Measurements from ENCODE around the gene ADAM12. TPM values are rescaled to one million over a fixed set of nuclear protein-coding genes. Genes with fewer than 3 reads are reported as not detected.

Gene ADAM12
- total RNA-seq, 1 experiment from 2014 or later, result not detected

DNA sequence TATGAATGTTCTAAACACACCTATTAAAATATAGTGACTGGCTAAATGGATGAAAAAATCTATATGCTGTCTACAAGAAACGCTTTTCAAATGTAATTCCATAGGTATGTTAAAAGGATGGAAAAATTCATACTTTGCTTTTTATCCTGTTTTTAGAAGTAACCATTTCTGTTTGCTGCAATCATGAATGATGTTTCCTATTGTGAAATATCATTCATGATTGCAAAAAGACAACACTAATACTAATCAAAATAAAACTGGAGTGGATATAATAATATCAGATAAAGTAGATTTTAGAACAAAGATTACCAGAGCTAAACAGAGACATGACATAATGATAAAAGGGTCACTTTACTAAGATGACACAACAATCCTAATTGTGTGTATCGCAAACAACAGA is 353.7 kb downstream of the ADAM12 start:
- Histone ChIP-seq H2AFZ (ENCODE audit: low read depth, low read length, poor library complexity, severe bottlenecking) (no peak overlapping the region), H3K9me2 (ENCODE audit: insufficient read depth) (no peaks in the 10 kb centered on the region), H3K9me3 (ENCODE audit: control insufficient read depth in 1 of 2, insufficient read depth in 1 of 2, low read depth in 1 of 2, low read length in 2 of 2) (peaks cover 8 to 11% of the 10 kb centered on the region in 2 experiments; a peak in 1 of 4 replicates), H3K4me2 (ENCODE audit: low read length) (no peak overlapping the region), H3K36me3 (ENCODE audit: control insufficient read depth in 1 of 2, insufficient read depth in 2 of 2, low read length in 2 of 2) (no peaks in the 10 kb centered on the region), H4K20me1 (ENCODE audit: insufficient read depth) (no peaks in the 10 kb centered on the region), H3K9ac (ENCODE audit: low read length) (no peak overlapping the region), H3K27me3 (ENCODE audit: insufficient read depth, low read length) (peaks cover 15% of the 10 kb centered on the region; the same call in 1 of the 2 replicates), H3K4me3 (replicated peaks in 1 of 2; ENCODE audit: low read depth in 1 of 2, low read length in 2 of 2) (no peak overlapping the region), H3K79me2 (ENCODE audit: insufficient read depth, low read length) (no peaks in the 10 kb centered on the region), H3K4me1 (ENCODE audit: control insufficient read depth in 1 of 2, insufficient read depth in 2 of 2, low read length in 2 of 2) (no peaks in the 10 kb centered on the region), H3K27ac (ENCODE audit: low read depth, low read length) (no peak overlapping the region)
- ATAC-seq (no peak), DNase-seq (ENCODE audit: low read depth, low spot score) (no peak)
- TF ChIP-seq, protein P1, sequence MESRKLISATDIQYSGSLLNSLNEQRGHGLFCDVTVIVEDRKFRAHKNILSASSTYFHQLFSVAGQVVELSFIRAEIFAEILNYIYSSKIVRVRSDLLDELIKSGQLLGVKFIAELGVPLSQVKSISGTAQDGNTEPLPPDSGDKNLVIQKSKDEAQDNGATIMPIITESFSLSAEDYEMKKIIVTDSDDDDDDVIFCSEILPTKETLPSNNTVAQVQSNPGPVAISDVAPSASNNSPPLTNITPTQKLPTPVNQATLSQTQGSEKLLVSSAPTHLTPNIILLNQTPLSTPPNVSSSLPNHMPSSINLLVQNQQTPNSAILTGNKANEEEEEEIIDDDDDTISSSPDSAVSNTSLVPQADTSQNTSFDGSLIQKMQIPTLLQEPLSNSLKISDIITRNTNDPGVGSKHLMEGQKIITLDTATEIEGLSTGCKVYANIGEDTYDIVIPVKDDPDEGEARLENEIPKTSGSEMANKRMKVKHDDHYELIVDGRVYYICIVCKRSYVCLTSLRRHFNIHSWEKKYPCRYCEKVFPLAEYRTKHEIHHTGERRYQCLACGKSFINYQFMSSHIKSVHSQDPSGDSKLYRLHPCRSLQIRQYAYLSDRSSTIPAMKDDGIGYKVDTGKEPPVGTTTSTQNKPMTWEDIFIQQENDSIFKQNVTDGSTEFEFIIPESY (IDR thresholded peaks at IDR 0.05; ENCODE audit: extremely low read depth, insufficient replicate concordance, low read length), result no peak
- TF ChIP-seq, protein P2, sequence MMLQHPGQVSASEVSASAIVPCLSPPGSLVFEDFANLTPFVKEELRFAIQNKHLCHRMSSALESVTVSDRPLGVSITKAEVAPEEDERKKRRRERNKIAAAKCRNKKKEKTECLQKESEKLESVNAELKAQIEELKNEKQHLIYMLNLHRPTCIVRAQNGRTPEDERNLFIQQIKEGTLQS (IDR thresholded peaks at IDR 0.05), result no peak
- TF ChIP-seq SIN3A (IDR thresholded peaks at IDR 0.05; ENCODE audit: low read depth) (no peak), CTCF (IDR thresholded peaks at IDR 0.05 in 2 of 3, conservative IDR thresholded peaks at IDR 0.05 in 1 of 3; ENCODE audit: borderline replicate concordance in 1 of 3, insufficient read depth in 1 of 3, low read depth in 2 of 3, low read length in 2 of 3) (no peak), EGR1 (IDR thresholded peaks at IDR 0.05; ENCODE audit: low read depth) (no peak), CEBPB (IDR thresholded peaks at IDR 0.05; ENCODE audit: low read depth) (no peak), ELF1 (IDR thresholded peaks at IDR 0.05; ENCODE audit: borderline replicate concordance, low read depth) (no peak), MAX (IDR thresholded peaks at IDR 0.05) (no peak), FOSL1 (IDR thresholded peaks at IDR 0.05; ENCODE audit: low read depth) (no peak), POLR2AphosphoS5 (IDR thresholded peaks at IDR 0.05; ENCODE audit: low read depth, low read length) (no peak), ZFX (IDR thresholded peaks at IDR 0.05) (no peak), REST (IDR thresholded peaks at IDR 0.05; ENCODE audit: low read depth) (no peak), POLR2A (IDR thresholded peaks at IDR 0.05; ENCODE audit: borderline replicate concordance, extremely low read depth, insufficient read depth, insufficient read length) (no peak), ZNF274 (IDR thresholded peaks at IDR 0.05; ENCODE audit: low read depth, low read length) (no peak), SP1 (IDR thresholded peaks at IDR 0.05; ENCODE audit: low read depth) (no peak), YY1 (IDR thresholded peaks at IDR 0.05; ENCODE audit: extremely low read depth, insufficient replicate concordance, low read depth, low read length) (no peak), CBX3 (IDR thresholded peaks at IDR 0.05; ENCODE audit: low read depth) (no peak), SRF (IDR thresholded peaks at IDR 0.05; ENCODE audit: low read depth) (no peak), EZH2phosphoT487 (IDR thresholded peaks at IDR 0.05; ENCODE audit: borderline replicate concordance) (no peak)
- no TSS peak for BruUV-seq (replicated peaks)
- POLR2A ChIA-PET, result no interaction called here
- CTCF ChIA-PET, result no interaction called here
- intact Hi-C loops (cut with micrococcal nuclease), result no loop called here
- RAD21 ChIA-PET (ENCODE audit: low non-redundant PET in 1 of 2, low total read pairs in 2 of 2, uncharacterized antibody in 2 of 2, unreplicated experiment in 2 of 2), result no interaction called here
